Measurements from ENCODE around the gene FRMD5.

The FRMD5 gene

GRCh38 chr15:44035781-44036699, 159.0 kb downstream of the FRMD5 start:
- no peak for TF ChIP-seq CTCF (IDR thresholded peaks at IDR 0.05)

DNA sequence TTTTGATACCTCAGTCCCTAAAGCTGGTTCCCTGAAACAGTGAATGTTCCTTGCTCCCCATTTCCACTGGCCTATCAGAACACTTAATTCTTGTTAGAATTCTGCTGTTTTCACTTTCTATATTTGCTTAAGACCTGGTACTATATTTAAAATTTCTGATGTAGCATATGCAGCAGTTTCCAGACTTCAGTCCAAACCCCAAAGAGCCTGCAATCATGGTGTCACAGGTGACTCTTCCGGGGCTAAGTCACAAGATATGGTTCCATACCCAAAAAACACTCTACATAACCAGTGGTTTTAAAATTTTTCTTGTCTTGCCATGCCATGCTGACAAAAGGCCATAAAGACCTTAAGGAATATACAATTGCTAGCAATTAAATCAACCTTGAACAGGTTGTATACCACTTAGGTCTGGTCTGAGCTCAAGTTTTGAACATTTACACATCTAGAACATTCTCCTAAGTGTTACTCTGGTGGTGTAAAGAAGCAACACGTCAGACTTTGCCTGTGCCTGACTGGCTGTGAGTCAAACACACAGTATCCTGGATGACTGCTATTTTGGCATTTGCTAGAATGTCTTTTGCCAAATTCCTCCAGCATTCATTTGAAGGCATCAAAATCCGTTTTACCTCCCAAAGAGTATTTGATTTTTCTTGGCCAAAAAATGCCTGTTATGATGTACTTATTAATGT, 160.0 kb downstream of the FRMD5 start:
- no peak for TF ChIP-seq CTCF (IDR thresholded peaks at IDR 0.05)

- TF ChIP-seq CTCF (IDR thresholded peaks at IDR 0.05), result no peak
Observed at GRCh38 chr15:44034334-44034733, 160.7 kb downstream of the FRMD5 start.

- no peak for TF ChIP-seq CTCF (IDR thresholded peaks at IDR 0.05)
Observed at GRCh38 chr15:44033894-44034293, 161.2 kb downstream of the FRMD5 start.

- TF ChIP-seq CTCF (IDR thresholded peaks at IDR 0.05), result no peak; the same call in 1 of the 2 replicates
Observed at GRCh38 chr15:44029940-44030568, 165.0 kb downstream of the FRMD5 start.

GRCh38 chr15:44029003-44029402, 166.1 kb downstream of the FRMD5 start:
- no peak for TF ChIP-seq CTCF (IDR thresholded peaks at IDR 0.05)

GRCh38 chr15:44028349-44028748, 166.7 kb downstream of the FRMD5 start:
- TF ChIP-seq CTCF (IDR thresholded peaks at IDR 0.05), result no peak
